ENCODE measurements around the gene SLC35E2B. TPM values are rescaled to one million over a fixed set of nuclear protein-coding genes. Genes with fewer than 3 reads are reported as not detected.

The SLC35E2B gene
- total RNA-seq, 1 experiment from 2014 or later = 51.3 TPM

DNA sequence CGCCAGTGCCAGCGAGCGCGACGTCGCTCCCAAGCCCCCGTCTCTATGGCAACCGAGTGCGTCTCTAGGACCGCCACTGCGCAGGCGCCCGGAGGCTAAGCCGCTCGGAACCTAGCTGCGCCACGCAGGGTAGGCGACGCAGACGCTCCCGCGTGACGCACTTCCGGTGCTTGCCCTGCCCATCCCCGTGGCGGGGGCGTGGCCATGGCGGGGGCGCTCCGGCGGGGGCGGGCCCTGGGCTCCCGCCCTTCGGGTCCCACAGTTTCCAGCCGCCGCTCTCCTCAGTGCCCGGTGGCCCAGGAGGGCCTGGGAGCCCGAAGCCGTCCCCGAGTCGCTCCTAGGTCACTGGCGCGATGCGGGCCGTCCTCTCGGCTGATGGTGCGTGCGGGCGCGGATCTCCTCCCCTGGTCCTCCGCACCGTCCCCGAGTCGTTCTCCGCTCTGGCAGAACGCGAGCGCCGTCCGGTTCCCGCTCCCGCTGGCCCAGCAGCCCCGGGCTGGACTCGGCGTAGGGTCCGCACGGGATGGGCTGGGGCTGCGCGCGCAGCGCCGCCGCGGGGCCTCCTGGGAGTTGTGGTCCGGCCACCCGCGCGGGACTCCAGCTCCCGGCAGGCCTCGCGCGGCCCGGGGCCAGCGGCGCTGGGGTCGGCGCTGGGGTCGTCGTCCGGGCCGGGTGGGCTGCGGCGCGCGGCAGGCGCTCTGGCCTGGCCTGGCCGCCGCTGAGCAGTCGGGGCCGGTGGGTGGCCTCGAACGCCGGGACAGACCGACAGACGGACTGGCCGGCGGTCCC is 77.1 kb downstream of the SLC35E2B start, which contains the start of gene MIB2 (continued):
- TF ChIP-seq, protein P1, sequence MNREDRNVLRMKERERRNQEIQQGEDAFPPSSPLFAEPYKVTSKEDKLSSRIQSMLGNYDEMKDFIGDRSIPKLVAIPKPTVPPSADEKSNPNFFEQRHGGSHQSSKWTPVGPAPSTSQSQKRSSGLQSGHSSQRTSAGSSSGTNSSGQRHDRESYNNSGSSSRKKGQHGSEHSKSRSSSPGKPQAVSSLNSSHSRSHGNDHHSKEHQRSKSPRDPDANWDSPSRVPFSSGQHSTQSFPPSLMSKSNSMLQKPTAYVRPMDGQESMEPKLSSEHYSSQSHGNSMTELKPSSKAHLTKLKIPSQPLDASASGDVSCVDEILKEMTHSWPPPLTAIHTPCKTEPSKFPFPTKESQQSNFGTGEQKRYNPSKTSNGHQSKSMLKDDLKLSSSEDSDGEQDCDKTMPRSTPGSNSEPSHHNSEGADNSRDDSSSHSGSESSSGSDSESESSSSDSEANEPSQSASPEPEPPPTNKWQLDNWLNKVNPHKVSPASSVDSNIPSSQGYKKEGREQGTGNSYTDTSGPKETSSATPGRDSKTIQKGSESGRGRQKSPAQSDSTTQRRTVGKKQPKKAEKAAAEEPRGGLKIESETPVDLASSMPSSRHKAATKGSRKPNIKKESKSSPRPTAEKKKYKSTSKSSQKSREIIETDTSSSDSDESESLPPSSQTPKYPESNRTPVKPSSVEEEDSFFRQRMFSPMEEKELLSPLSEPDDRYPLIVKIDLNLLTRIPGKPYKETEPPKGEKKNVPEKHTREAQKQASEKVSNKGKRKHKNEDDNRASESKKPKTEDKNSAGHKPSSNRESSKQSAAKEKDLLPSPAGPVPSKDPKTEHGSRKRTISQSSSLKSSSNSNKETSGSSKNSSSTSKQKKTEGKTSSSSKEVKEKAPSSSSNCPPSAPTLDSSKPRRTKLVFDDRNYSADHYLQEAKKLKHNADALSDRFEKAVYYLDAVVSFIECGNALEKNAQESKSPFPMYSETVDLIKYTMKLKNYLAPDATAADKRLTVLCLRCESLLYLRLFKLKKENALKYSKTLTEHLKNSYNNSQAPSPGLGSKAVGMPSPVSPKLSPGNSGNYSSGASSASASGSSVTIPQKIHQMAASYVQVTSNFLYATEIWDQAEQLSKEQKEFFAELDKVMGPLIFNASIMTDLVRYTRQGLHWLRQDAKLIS (CRISPR knock-in tag; IDR thresholded peaks at IDR 0.05; ENCODE audit: borderline replicate concordance) = no peak
- TF ChIP-seq, protein P2, sequence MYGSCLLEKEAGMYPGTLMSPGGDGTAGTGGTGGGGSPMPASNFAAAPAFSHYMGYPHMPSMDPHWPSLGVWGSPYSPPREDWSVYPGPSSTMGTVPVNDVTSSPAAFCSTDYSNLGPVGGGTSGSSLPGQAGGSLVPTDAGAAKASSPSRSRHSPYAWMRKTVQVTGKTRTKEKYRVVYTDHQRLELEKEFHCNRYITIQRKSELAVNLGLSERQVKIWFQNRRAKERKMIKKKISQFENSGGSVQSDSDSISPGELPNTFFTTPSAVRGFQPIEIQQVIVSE (CRISPR knock-in tag; IDR thresholded peaks at IDR 0.05; ENCODE audit: borderline replicate concordance) = no peak
- TF ChIP-seq ELF4 (CRISPR knock-in tag; IDR thresholded peaks at IDR 0.05; ENCODE audit: low read depth) = no peak
- TF ChIP-seq, protein P3, sequence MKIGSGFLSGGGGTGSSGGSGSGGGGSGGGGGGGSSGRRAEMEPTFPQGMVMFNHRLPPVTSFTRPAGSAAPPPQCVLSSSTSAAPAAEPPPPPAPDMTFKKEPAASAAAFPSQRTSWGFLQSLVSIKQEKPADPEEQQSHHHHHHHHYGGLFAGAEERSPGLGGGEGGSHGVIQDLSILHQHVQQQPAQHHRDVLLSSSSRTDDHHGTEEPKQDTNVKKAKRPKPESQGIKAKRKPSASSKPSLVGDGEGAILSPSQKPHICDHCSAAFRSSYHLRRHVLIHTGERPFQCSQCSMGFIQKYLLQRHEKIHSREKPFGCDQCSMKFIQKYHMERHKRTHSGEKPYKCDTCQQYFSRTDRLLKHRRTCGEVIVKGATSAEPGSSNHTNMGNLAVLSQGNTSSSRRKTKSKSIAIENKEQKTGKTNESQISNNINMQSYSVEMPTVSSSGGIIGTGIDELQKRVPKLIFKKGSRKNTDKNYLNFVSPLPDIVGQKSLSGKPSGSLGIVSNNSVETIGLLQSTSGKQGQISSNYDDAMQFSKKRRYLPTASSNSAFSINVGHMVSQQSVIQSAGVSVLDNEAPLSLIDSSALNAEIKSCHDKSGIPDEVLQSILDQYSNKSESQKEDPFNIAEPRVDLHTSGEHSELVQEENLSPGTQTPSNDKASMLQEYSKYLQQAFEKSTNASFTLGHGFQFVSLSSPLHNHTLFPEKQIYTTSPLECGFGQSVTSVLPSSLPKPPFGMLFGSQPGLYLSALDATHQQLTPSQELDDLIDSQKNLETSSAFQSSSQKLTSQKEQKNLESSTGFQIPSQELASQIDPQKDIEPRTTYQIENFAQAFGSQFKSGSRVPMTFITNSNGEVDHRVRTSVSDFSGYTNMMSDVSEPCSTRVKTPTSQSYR (CRISPR knock-in tag; IDR thresholded peaks at IDR 0.05) = no peak
- peak; percentile 56; the same call in 1 of the 2 replicates for TF ChIP-seq CBFB (CRISPR knock-in tag; IDR thresholded peaks at IDR 0.05; ENCODE audit: low read depth)
- TF ChIP-seq GTF2I (CRISPR knock-in tag; conservative IDR thresholded peaks at IDR 0.05) = no peak
- no peak for TF ChIP-seq NFYB (CRISPR knock-in tag; conservative IDR thresholded peaks at IDR 0.05; ENCODE audit: low read depth)
- TF ChIP-seq, protein P4, sequence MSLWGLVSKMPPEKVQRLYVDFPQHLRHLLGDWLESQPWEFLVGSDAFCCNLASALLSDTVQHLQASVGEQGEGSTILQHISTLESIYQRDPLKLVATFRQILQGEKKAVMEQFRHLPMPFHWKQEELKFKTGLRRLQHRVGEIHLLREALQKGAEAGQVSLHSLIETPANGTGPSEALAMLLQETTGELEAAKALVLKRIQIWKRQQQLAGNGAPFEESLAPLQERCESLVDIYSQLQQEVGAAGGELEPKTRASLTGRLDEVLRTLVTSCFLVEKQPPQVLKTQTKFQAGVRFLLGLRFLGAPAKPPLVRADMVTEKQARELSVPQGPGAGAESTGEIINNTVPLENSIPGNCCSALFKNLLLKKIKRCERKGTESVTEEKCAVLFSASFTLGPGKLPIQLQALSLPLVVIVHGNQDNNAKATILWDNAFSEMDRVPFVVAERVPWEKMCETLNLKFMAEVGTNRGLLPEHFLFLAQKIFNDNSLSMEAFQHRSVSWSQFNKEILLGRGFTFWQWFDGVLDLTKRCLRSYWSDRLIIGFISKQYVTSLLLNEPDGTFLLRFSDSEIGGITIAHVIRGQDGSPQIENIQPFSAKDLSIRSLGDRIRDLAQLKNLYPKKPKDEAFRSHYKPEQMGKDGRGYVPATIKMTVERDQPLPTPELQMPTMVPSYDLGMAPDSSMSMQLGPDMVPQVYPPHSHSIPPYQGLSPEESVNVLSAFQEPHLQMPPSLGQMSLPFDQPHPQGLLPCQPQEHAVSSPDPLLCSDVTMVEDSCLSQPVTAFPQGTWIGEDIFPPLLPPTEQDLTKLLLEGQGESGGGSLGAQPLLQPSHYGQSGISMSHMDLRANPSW (CRISPR knock-in tag; conservative IDR thresholded peaks at IDR 0.05; ENCODE audit: low read depth) = no peak
- TF ChIP-seq, protein P5, sequence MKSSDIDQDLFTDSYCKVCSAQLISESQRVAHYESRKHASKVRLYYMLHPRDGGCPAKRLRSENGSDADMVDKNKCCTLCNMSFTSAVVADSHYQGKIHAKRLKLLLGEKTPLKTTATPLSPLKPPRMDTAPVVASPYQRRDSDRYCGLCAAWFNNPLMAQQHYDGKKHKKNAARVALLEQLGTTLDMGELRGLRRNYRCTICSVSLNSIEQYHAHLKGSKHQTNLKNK (CRISPR knock-in tag; IDR thresholded peaks at IDR 0.05) = no peak
- TF ChIP-seq ZNF219 (CRISPR knock-in tag; IDR thresholded peaks at IDR 0.05; ENCODE audit: borderline replicate concordance) = no peak
- TF ChIP-seq, protein P6, sequence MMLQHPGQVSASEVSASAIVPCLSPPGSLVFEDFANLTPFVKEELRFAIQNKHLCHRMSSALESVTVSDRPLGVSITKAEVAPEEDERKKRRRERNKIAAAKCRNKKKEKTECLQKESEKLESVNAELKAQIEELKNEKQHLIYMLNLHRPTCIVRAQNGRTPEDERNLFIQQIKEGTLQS (CRISPR knock-in tag; conservative IDR thresholded peaks at IDR 0.05) = no peak
- TF ChIP-seq, protein P7, sequence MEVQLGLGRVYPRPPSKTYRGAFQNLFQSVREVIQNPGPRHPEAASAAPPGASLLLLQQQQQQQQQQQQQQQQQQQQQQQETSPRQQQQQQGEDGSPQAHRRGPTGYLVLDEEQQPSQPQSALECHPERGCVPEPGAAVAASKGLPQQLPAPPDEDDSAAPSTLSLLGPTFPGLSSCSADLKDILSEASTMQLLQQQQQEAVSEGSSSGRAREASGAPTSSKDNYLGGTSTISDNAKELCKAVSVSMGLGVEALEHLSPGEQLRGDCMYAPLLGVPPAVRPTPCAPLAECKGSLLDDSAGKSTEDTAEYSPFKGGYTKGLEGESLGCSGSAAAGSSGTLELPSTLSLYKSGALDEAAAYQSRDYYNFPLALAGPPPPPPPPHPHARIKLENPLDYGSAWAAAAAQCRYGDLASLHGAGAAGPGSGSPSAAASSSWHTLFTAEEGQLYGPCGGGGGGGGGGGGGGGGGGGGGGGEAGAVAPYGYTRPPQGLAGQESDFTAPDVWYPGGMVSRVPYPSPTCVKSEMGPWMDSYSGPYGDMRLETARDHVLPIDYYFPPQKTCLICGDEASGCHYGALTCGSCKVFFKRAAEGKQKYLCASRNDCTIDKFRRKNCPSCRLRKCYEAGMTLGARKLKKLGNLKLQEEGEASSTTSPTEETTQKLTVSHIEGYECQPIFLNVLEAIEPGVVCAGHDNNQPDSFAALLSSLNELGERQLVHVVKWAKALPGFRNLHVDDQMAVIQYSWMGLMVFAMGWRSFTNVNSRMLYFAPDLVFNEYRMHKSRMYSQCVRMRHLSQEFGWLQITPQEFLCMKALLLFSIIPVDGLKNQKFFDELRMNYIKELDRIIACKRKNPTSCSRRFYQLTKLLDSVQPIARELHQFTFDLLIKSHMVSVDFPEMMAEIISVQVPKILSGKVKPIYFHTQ (CRISPR knock-in tag; IDR thresholded peaks at IDR 0.05) = no peak
- TF ChIP-seq SMAD4 (CRISPR knock-in tag; IDR thresholded peaks at IDR 0.05) = no peak
- TF ChIP-seq MYBL2 (CRISPR knock-in tag; IDR thresholded peaks at IDR 0.05) = peak; percentile 6; the same call in 1 of the 2 replicates
- TF ChIP-seq, protein P8, sequence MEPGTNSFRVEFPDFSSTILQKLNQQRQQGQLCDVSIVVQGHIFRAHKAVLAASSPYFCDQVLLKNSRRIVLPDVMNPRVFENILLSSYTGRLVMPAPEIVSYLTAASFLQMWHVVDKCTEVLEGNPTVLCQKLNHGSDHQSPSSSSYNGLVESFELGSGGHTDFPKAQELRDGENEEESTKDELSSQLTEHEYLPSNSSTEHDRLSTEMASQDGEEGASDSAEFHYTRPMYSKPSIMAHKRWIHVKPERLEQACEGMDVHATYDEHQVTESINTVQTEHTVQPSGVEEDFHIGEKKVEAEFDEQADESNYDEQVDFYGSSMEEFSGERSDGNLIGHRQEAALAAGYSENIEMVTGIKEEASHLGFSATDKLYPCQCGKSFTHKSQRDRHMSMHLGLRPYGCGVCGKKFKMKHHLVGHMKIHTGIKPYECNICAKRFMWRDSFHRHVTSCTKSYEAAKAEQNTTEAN (CRISPR knock-in tag; IDR thresholded peaks at IDR 0.05) = no peak
- TF ChIP-seq, protein P9, sequence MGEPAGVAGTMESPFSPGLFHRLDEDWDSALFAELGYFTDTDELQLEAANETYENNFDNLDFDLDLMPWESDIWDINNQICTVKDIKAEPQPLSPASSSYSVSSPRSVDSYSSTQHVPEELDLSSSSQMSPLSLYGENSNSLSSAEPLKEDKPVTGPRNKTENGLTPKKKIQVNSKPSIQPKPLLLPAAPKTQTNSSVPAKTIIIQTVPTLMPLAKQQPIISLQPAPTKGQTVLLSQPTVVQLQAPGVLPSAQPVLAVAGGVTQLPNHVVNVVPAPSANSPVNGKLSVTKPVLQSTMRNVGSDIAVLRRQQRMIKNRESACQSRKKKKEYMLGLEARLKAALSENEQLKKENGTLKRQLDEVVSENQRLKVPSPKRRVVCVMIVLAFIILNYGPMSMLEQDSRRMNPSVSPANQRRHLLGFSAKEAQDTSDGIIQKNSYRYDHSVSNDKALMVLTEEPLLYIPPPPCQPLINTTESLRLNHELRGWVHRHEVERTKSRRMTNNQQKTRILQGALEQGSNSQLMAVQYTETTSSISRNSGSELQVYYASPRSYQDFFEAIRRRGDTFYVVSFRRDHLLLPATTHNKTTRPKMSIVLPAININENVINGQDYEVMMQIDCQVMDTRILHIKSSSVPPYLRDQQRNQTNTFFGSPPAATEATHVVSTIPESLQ (CRISPR knock-in tag; IDR thresholded peaks at IDR 0.05) = no peak
- no peak for TF ChIP-seq JUN (CRISPR knock-in tag; IDR thresholded peaks at IDR 0.05)
- no peak for TF ChIP-seq ZNF121 (CRISPR knock-in tag; IDR thresholded peaks at IDR 0.05)
